ENCODE measurements around the gene PTPRG.

PTPRG gene

GRCh38 chr3:61819861-61820260 lies 258.5 kb downstream of the PTPRG start:
- in situ Hi-C loops (cut with HindIII; ENCODE audit: low sequenced_read_pairs): no loop called here

DNA sequence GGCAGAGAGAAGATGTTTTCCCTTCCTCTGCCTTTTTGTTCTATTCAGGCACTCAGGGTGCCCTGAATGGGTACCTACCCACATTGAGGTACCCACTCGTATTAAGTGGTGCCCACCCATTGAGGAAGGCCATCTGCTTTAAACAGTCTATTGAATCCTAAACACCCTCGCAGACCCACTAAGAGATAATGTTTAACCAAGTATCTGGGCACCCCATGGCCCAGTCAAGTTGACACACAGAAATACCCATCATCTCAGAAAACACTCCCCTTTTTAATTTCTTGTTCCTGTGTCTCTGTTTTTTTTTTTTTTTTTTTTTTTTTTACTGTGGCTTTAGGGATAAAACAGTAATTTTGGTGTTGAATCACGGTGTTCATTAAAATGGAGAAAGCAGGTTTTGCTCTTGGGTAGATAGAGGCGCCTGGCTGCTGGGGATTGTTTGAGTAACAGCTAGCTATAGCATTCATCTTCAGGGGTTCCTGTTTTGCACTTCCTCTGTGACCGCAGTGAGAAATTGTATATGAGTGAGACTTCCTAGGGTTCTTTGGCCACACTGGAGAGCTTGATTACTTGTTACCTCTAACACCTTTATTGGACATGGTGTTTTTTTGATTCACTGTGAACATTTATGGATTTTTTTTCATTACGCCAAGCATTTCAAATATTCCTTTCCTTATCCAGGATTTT lies 259.1 kb downstream of the PTPRG start:
- no peak overlapping the region for H3K4me3 ChIP-seq (ENCODE audit: low read depth, low read length)
- in situ Hi-C loops (cut with HindIII; ENCODE audit: low sequenced_read_pairs): no loop called here
- TF ChIP-seq CTCF (IDR thresholded peaks at IDR 0.05; ENCODE audit: low read depth, low read length, missing control alignments): no peak
- no peak for DNase-seq (ENCODE audit: low read depth)

More at GRCh38 chr3:61819861-61820260, 258.5 kb downstream of the PTPRG start:
- no peak overlapping the region for H3K4me3 ChIP-seq (ENCODE audit: low read depth, low read length)
- TF ChIP-seq CTCF (IDR thresholded peaks at IDR 0.05; ENCODE audit: low read depth, low read length, missing control alignments): no peak
- no peak for DNase-seq (ENCODE audit: low read depth)

GRCh38 chr3:61821823-61822251 lies 260.5 kb downstream of the PTPRG start:
- no peak for TF ChIP-seq CTCF (IDR thresholded peaks at IDR 0.05; ENCODE audit: low read depth, low read length, missing control alignments)
- in situ Hi-C loops (cut with HindIII; ENCODE audit: low sequenced_read_pairs): no loop called here
- no peak for DNase-seq (ENCODE audit: low read depth)
- H3K4me3 ChIP-seq (ENCODE audit: low read depth, low read length): no peak overlapping the region

DNA sequence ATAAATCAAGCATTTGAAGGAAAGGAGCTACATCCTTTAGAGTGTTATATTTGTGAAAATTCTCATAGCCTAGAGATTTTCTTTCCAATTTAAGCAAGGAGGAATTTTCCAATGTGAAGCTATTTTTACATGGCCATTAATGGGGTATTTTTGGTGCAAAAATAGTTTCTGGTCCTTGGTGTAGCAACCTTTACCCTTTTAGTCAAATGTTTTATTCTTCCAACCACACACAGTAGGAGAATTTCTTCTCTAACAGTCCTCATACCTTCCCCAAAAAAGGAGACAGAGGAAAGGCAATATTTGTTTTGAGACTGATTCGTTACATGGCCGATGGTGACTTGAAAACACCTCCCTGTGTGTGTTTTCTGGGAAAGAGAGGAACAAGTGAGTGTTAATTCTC lies 261.2 kb downstream of the PTPRG start:
- in situ Hi-C loops (cut with HindIII; ENCODE audit: low sequenced_read_pairs): no loop called here
- no peak overlapping the region for H3K4me3 ChIP-seq (ENCODE audit: low read depth, low read length)
- no peak for DNase-seq (ENCODE audit: low read depth)
- TF ChIP-seq CTCF (IDR thresholded peaks at IDR 0.05; ENCODE audit: low read depth, low read length, missing control alignments): no peak

- DNase-seq (ENCODE audit: low read depth): no peak
- H3K4me3 ChIP-seq (ENCODE audit: low read depth, low read length): no peak overlapping the region
- no peak for TF ChIP-seq CTCF (IDR thresholded peaks at IDR 0.05; ENCODE audit: low read depth, low read length, missing control alignments)
- in situ Hi-C loops (cut with HindIII; ENCODE audit: low sequenced_read_pairs): no loop called here
Observed at GRCh38 chr3:61824553-61825135, 263.3 kb downstream of the PTPRG start.

DNA sequence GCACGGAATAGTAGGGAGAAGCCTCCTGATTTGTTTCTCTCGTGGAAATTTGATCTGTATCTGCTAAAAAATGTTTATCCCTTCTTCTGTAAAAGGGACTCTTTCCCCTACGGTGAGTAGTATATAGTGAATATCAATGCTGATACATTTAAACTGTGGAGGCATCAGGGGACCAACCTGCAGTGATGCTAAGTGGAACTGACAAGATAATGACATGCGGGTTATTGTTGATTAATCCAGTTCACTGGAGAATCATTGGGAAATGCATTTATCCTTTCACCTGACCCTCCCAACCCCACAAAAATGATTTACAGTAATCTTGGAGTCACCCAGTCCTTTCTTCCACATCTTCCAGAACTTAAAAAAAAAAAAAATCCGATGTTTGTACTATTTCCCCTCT lies 264.8 kb downstream of the PTPRG start:
- H3K4me3 ChIP-seq (ENCODE audit: low read depth, low read length): no peak overlapping the region
- DNase-seq (ENCODE audit: low read depth): no peak
- in situ Hi-C loops (cut with HindIII; ENCODE audit: low sequenced_read_pairs): no loop called here
- TF ChIP-seq CTCF (IDR thresholded peaks at IDR 0.05; ENCODE audit: low read depth, low read length, missing control alignments): no peak

All from astrocyte of the cerebellum (primary cell).